COLO668 (cell line): ENCODE results near the gene PRPF40B.

ENCODE experiments used
- DNase-seq: peaks from one replicate; lab custom pipeline; 2025; ENCODE audit not compliant: unreplicated experiment; lab: John Stamatoyannopoulos, UW

PRPF40B gene

DNA sequence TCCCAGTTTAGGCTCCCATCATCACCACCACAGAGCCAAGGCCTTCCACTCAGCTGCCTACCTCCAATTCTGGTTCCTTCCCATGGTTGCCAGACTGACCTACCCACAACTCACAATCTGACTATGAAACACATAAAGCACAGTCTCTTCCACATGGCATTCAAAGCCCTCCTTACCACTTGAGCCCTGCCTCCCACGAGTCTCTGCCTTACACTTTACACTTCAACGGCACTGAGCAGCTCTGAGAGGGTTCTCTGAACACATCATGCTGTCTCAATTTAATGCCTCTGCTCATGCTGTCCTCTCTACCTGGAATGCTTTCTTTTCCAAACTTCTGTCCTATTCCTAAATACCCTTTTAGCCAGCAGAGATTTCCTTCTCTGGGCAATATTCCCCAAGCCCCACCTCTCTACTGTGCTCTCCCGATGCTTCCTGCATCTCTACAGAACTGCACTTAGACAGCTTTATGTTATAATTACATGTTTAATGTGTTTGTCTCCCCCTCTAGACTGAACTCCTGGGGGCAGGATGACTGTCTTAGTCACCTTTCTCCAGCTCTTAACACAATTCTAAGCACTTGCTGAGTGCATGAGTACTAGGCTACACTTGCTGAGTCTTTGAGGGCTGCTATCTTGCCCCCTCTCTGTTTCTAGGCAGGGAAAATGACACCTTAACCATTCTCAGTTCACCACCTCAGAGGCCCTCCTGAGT lies 60.4 kb downstream of the PRPF40B start:
- no peak for DNase-seq

GRCh38 chr12:49684310-49684854 lies 61.0 kb downstream of the PRPF40B start:
- no peak for DNase-seq

- DNase-seq = no peak
Observed at GRCh38 chr12:49687941-49688340, 64.6 kb downstream of the PRPF40B start.

DNA sequence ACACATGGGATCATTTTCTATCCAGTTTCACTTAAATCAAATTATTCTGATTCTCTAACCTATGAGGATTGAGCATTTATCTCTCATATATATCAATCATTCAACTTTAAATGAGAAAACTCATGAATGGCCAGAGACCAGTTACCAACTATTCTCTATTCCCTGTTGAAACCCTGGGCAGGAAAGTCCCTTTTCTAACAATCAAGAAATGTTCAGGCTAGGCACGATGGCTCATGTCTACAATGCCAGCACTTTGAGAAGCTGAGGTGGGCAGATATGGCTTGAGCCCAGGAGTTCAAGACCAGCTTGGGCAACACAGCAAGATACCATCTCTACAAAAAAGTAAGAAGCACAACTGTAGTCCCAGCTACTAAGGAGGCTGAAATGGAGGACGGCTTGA lies 65.9 kb downstream of the PRPF40B start:
- no peak for DNase-seq

GRCh38 chr12:49689785-49690184 lies 66.4 kb downstream of the PRPF40B start:
- no peak for DNase-seq

DNA sequence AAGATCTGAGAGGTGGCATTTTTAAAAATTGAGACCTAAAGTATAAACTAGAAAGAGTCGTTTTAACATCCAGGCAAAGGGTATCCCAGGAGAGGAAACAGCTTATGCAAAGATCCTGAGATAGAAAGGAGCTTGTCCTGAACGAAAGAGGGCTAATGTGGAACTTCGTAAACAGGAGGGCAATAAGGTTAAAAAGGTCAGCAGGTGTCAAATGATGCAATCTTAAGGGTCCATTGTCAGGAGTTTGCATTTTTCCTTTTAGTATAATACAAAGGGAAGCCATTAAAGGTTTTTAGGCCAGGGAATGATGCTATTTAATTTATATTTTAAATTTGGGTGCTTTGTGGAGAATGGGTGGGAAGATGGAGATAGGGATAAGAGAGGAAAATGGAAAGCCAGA lies 69.5 kb downstream of the PRPF40B start:
- DNase-seq = no peak

DNA sequence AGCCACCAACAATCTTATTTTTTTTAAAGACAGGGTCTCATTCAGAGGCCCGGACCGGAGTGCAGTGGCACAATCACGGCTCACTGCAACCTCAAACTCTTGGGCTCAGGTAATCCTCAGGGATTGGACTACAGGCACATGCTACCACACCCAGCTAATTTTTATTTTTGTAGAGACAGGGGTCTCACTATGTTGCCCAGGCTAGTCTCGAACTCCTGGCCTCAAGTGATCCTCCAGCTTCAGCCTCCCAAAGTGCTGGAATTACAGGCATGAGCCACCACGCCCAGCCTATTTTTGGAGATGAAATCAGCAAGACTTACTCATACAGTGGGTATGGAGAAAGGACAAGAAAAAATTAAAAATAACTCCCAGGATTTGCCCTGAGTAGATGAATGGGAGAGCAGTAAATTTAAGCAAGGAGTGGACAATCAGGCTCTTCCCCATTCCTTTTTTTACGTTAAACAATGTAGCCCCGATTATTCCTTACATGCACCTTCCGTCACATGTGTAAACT lies 70.6 kb downstream of the PRPF40B start:
- DNase-seq = no peak
